ENCODE measurements around the gene ZBED2.
A peak's percentile ranks its signal among the peaks of the same experiment; 100 is the strongest.
"Not testable (repeated sequence)": the region's sequence is repeated elsewhere in the genome, so short reads cannot be mapped to it uniquely, and the experiment has no call there.

ZBED2 gene, protein sequence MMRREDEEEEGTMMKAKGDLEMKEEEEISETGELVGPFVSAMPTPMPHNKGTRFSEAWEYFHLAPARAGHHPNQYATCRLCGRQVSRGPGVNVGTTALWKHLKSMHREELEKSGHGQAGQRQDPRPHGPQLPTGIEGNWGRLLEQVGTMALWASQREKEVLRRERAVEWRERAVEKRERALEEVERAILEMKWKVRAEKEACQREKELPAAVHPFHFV

GRCh38 chr3:111595232-111595631, at the start of gene ZBED2:
Gene ZBED2, minus strand, starts transcription at chr3:111595346. Its CDS starts 1,145 bp downstream, at chr3:111594201.
- no peak for DNase-seq (ENCODE audit: low read depth in 2 of 2)

- DNase-seq (ENCODE audit: low read depth in 2 of 2): no peak
Observed at GRCh38 chr3:111639316-111639715, 44.2 kb upstream of the ZBED2 start.

- DNase-seq (ENCODE audit: low read depth in 2 of 2): no peak
Observed at GRCh38 chr3:111636366-111636885, 41.3 kb upstream of the ZBED2 start.

GRCh38 chr3:111635403-111635802, 40.3 kb upstream of the ZBED2 start:
- no peak for DNase-seq (ENCODE audit: low read depth in 2 of 2)

- DNase-seq (ENCODE audit: low read depth in 2 of 2): not testable (repeated sequence)
Observed at GRCh38 chr3:111630638-111631037, 35.5 kb upstream of the ZBED2 start.

DNA sequence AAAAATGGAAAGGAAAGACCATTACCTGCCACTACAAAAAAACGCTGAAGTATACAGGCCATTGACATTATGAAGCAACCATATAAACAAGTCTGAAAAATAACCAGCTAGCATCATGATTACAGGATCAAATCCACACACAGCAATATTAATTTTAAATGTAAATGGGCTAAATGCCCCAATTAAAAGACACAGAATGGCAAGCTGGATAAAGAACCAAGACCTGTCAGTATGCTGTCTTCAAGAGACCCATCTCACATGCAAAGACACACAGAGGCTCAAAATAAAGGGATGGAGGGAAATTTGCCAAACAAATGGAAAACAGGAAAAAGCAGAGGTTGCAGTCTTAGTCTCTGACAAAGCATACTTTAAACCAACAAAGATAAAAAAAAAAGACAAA, 33.9 kb upstream of the ZBED2 start:
- not testable (repeated sequence) for DNase-seq (ENCODE audit: low read depth in 2 of 2)

- no peak for DNase-seq (ENCODE audit: low read depth in 2 of 2)
Observed at GRCh38 chr3:111627092-111627491, 31.9 kb upstream of the ZBED2 start.

- no peak for DNase-seq (ENCODE audit: low read depth in 2 of 2)
Observed at GRCh38 chr3:111621535-111621934, 26.4 kb upstream of the ZBED2 start.

DNA sequence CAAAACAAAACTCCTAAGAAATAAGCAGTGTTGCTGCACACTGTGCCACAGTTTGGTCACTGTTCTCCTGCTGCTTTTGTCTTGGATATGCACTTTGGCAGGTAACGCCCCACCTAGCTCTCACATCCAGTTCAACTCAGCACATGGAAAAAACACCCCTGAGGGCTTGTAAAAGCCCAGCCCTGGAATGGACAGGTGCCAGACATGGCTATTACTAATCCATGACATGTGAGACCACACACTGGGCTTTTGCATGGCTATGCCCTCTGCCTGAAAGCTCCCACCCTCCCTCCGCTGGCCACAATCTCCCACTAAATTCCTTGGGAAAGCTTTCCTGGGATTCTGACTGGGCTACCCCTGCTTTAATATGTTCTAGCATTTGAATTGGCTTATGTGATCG, 24.7 kb upstream of the ZBED2 start:
- DNase-seq (ENCODE audit: low read depth in 2 of 2): no peak

- DNase-seq (ENCODE audit: low read depth in 2 of 2): no peak
Observed at GRCh38 chr3:111618945-111619344, 23.8 kb upstream of the ZBED2 start.

DNA sequence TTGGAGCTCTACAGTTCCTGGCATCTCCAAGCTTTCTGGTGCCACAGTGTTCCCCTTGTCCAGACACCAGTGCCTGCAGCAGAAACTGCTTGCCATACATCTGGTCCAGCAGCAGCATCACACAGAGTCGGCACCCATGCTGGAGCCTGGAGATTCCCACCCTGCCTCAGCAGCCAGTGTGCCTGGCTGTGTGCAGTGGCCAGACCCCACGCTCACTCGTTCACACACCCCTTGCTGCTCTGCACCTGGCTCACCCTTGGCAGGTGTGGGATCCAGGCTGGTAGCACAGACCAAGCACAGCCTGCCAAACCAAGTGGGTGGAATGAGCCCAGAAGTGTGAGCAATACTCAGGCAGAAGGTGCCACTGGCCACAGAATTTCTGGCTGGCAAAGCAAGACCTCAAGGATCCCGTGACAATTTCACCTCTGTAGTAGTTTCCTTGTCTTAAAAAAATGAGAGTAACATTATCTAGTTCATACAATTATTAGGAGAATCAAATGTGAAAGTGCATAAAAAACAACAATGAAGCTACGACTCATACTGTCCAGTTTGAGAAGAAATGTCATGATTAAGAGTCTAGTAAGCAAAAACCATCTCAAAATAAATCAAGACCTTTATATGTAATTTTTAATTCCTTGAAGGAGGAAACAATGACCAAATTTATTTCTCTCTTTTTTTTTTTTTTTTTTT, 22.9 kb upstream of the ZBED2 start:
- DNase-seq (ENCODE audit: low read depth in 2 of 2): no peak

GRCh38 chr3:111617406-111617805, 22.3 kb upstream of the ZBED2 start:
- DNase-seq (ENCODE audit: low read depth in 2 of 2): no peak

GRCh38 chr3:111616417-111617105, 21.4 kb upstream of the ZBED2 start:
- DNase-seq (ENCODE audit: low read depth in 2 of 2): peak; percentile 40 to 55

- DNase-seq (ENCODE audit: low read depth in 2 of 2): no peak
Observed at GRCh38 chr3:111615880-111616279, 20.7 kb upstream of the ZBED2 start.

- DNase-seq (ENCODE audit: low read depth in 2 of 2): no peak
Observed at GRCh38 chr3:111613294-111613693, 18.1 kb upstream of the ZBED2 start.

DNA sequence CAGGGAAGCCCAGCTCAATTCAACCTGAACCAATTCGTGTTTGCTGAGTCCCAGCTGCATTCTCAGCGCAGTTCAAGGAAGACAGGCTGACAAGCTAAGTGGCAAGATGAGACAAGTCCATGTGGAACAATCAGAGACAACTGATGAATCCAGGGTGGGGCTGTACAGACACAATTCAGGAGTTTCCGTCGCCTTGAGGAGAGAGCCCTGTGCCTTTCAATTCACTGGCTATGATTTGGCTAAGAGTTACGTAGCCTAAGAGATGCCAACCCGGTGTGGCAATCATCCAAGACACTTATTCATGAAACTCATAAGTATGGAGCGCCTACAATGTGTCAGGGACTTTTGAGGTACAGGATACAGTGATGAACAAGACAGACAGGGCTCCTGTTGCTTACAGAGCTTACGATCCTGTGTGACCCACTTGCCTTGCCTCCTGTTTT, 15.5 kb upstream of the ZBED2 start:
- DNase-seq (ENCODE audit: low read depth in 2 of 2): no peak

DNA sequence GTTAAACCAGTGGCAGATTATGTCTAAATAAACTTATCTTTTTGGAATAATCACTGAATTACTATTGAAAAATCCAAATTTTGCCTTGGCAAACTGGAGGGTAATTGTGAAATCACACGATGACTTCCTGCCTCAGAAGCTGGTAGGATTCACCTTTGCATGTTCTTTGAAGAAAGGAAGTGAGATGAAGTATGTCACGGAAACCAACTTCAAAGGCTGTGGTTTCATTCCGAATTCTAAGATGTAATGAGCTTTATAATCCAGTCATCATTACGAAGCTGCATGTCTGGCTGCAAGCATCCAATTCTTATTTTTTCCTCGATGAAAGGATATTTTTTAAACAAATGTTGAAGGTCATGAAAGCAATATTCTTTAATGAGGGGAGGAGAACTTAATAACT, 15.0 kb upstream of the ZBED2 start:
- DNase-seq (ENCODE audit: low read depth in 2 of 2): peak in 1 of 2 donors; percentile 37

- no peak for DNase-seq (ENCODE audit: low read depth in 2 of 2)
Observed at GRCh38 chr3:111609700-111610099, 14.6 kb upstream of the ZBED2 start.

DNA sequence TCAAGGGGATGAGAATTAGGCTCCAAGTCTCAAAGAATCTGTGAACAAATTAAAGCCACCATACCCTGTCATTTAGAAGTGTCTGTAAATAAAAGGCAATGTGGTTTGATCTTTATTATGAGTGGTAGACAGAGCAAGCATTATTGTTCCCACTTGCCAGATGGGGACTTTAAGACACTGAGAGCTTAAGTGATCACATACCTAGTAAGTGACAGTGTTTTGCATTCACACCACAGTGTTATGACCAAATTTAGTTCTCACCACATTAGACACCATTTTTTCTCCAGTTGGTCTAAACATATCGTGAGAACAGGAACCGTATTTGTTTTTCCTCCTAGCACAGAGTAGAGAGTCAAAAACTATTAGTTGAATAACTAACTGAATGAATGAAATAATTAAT, 13.2 kb upstream of the ZBED2 start:
- no peak for DNase-seq (ENCODE audit: low read depth in 2 of 2)

DNA sequence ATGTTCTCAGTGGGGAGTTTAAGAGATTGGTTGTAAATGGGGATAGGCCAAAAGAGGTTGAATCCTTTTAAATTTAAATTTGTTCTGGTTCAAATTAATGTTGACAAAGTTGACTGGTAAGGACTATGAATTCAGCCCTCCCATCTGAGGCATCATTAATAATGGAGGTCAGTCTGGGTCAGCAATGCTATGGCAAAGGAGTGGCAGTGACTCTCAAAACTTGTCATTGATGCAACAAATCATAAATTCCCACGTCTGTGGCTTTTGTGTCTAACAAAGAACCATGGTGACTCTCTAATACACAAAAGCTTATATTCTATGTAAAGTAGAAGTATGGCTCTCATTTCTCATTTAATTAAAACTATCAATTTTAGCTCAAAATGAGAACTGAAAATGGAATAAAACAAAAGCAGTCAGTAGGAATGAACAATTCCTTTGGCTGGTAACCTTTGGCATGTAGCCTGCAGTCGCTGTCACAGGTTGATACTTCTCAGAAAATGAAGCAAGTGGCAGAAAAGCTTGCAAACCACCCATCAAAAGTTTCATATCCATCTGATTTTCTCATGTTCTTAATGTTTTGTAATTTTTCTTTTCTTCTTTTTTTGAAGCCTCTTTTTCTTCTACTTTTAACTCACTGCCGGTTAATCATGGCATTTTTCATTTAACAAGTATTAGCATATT, 12.2 kb upstream of the ZBED2 start:
- DNase-seq (ENCODE audit: low read depth in 2 of 2): no peak

DNA sequence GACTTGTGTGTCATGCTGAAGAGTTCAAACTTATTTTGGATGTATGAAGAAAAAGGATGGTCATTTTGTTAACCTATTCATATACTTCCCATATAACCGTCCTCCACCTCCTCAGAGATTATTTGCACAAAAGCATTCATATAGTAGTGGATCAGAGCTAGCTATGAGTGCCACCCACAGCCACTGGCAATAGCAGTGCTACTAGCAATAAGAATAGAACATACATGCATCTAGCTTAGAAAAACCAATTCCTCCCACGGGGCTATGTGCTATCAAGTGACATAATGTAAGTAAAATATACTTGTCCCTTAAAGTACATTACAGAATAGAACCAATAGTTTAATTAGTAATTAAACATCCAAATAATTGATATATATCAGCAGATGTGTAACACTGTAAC, 10.3 kb upstream of the ZBED2 start:
- no peak for DNase-seq (ENCODE audit: low read depth in 2 of 2)

DNA sequence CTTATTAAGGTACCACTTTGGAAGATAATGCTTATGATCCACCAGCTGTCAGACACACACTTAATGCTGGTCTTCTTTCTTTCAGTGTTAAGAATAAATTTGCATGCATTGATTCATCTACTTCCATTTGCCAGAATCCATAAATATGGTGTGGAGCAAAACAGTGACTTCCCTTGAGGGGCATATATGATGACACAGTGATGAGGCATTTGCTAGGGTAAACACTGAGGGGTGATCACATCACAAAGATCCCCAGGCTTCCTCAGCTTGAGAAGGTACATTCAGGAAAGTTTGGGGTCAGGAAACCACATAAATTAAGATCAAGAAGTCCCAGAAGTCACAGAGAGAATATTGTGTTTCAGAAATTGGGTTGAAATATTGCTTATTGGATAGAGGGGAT, 9.9 kb upstream of the ZBED2 start:
- no peak for DNase-seq (ENCODE audit: low read depth in 2 of 2)

Data from activated CD8-positive, alpha-beta memory T cell treated with anti-CD3 and anti-CD28 coated beads for 4 hours (primary cell).